ENCODE data around the gene OXLD1. TPM values are rescaled to one million over a fixed set of nuclear protein-coding genes. Genes with fewer than 3 reads are reported as not detected.

Gene OXLD1
- total RNA-seq, 2 donors from 2014 or later, result 19.3 to 19.6 TPM

DNA sequence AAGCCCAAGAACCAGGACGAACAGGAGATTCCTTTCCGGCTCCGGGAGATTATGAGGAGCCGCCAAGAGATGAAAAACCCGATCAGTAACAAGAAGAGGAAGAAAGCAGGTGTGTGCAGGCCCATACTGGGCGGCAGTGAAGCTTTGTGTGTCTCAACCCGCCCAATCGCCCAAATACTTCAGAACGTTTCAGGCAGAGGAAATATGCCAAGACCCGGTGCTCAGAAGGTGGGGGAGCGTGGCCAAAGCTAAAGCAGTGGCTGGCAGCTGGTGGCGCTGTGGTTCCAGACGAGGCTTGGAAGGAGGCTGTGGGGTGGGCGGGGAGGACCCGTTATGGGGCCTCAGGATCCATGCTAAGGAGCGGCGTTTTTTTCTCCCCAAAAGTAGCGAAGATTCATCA lies 1.3 kb upstream of the OXLD1 start:
- DNase-seq (ENCODE audit: low spot score), result no peak
- Histone ChIP-seq H3K27me3 (no peaks in the 10 kb centered on the region), H3K9me3 (no peaks in the 10 kb centered on the region), H3K4me1 (peaks cover 0 to 29% of the 10 kb centered on the region in 2 donors), H3K4me3 (no peak overlapping the region), H3K36me3 (peaks cover 34% of the 10 kb centered on the region), H3K27ac (no peak overlapping the region)
- TF ChIP-seq, protein P1, sequence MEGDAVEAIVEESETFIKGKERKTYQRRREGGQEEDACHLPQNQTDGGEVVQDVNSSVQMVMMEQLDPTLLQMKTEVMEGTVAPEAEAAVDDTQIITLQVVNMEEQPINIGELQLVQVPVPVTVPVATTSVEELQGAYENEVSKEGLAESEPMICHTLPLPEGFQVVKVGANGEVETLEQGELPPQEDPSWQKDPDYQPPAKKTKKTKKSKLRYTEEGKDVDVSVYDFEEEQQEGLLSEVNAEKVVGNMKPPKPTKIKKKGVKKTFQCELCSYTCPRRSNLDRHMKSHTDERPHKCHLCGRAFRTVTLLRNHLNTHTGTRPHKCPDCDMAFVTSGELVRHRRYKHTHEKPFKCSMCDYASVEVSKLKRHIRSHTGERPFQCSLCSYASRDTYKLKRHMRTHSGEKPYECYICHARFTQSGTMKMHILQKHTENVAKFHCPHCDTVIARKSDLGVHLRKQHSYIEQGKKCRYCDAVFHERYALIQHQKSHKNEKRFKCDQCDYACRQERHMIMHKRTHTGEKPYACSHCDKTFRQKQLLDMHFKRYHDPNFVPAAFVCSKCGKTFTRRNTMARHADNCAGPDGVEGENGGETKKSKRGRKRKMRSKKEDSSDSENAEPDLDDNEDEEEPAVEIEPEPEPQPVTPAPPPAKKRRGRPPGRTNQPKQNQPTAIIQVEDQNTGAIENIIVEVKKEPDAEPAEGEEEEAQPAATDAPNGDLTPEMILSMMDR (IDR thresholded peaks at IDR 0.05), result no peak

DNA sequence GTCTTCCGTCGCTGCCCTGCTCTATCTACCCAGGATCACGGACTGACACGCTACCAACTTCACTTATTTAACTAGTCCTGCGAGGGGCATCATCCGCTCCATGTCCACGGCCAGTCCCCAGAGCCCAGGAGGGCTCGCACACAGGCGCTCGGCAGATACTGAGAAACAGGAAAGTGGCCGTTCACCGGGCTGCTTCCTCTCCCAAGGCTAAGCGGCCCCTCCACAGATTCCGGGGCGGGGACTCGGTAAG lies 388 bp downstream of the OXLD1 start:
- Histone ChIP-seq H3K4me3 (peak overlapping the region; percentile 89 to 99), H3K4me1 (peaks cover 0 to 29% of the 10 kb centered on the region in 2 donors), H3K9me3 (no peaks in the 10 kb centered on the region), H3K27me3 (no peaks in the 10 kb centered on the region), H3K36me3 (peaks cover 17% of the 10 kb centered on the region), H3K27ac (peak overlapping the region; percentile 85)
- no peak for DNase-seq (ENCODE audit: low spot score)
- TF ChIP-seq, protein P1 (IDR thresholded peaks at IDR 0.05), result no peak

DNA sequence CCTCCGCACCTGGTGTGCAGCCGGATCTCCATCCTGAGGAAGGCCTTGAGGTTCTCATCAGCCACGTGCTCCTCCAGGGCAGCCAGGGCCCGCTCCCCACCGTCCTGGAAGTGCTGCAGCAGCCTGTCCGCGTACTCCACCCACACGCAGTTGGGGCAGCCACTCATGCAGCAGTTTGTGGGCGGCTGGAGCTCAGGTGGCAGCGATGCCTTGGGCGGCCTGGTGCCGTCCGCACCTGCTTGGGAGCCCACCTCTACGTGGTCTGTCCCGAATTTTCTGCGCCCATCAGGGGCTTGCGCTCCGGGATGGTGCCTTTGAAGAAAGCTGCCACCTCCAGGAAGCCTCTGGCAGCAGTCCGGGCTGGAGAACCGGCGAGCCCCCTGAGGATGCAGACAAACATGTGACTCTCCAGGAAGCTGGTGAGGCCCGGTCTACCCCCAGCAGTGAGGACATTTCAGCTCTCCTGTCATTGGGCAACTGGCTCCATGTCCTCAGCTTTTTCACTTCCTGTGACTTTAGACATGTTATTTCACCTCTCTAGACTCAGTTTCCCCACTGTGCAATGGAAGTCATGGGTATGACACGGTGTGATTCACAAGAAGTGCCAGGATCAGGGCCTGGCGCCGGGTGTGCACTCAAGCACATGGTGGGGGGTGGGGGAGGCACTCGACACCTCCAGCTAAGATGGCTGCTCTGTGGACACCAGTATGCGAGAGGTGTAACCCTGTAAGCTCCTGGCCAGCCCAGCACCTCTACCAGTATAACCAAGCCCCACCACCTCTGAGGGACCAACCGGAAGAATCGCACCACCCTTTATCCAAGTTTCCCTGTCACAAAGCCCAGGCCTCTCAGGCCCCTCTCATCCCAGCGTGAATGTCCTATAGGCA lies 957 bp downstream of the OXLD1 start:
- Histone ChIP-seq H3K4me3 (peak overlapping the region; percentile 89 to 99), H3K27ac (peak overlapping the region; percentile 85), H3K27me3 (no peaks in the 10 kb centered on the region), H3K4me1 (peaks cover 0 to 29% of the 10 kb centered on the region in 2 donors), H3K9me3 (no peaks in the 10 kb centered on the region), H3K36me3 (peaks cover 14% of the 10 kb centered on the region)
- DNase-seq (ENCODE audit: low spot score), result no peak
- TF ChIP-seq, protein P1 (IDR thresholded peaks at IDR 0.05), result no peak

DNA sequence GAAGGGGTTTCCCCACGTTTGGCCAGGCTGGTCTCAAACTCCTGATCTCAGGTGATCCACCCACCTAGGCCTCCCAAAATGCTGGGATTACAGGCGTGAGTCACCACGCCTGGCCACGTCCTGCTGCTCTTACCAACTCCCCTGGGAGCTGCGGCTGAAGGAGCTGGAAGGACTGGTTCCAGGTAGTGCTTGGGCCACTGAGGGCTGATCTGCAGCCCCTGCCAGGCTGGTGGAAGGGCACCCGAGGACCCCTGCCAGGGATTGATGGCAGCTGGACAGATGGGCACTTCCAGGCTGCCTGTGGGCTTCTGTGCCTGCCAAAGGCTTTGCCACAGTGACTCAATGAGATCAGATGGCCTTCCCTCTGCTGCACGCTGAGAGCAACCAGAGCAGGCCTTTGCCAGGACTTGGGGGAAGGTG lies 2.3 kb downstream of the OXLD1 start:
- H3K36me3 ChIP-seq, result no peaks in the 10 kb centered on the region
- H3K27me3 ChIP-seq, result no peaks in the 10 kb centered on the region
- H3K9me3 ChIP-seq, result no peaks in the 10 kb centered on the region
- no peak overlapping the region for H3K4me3 ChIP-seq
- TF ChIP-seq, protein P1 (IDR thresholded peaks at IDR 0.05), result no peak
- H3K4me1 ChIP-seq, result peaks cover 0 to 29% of the 10 kb centered on the region in 2 donors
- H3K27ac ChIP-seq, result no peak overlapping the region
- DNase-seq (ENCODE audit: low spot score), result no peak

DNA sequence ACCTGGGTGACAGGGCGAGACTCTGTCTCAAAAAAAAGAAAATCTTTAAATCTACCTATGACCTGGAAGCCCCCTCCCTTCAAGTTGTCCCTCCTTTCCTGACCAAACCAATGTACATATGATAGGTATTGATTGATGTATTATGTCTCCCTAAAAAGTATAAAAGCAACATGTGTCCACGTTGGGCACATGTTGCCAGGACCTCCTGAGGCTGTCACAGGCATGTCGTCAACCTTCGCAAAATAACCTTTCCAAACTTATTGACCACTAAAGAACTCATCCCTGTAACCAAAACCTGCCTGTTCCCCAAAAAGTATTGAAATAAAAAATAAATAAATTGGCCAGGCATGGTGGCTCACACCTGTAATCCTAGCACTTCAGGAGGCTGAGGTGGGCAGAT lies 4.4 kb downstream of the OXLD1 start:
- DNase-seq (ENCODE audit: low spot score), result no peak
- no peaks in the 10 kb centered on the region for H3K36me3 ChIP-seq
- no peaks in the 10 kb centered on the region for H3K27me3 ChIP-seq
- H3K9me3 ChIP-seq, result no peaks in the 10 kb centered on the region
- H3K4me3 ChIP-seq, result no peak overlapping the region
- no peak overlapping the region for H3K27ac ChIP-seq
- H3K4me1 ChIP-seq, result peaks cover 0 to 15% of the 10 kb centered on the region in 2 donors
- TF ChIP-seq, protein P1 (IDR thresholded peaks at IDR 0.05), result no peak

DNA sequence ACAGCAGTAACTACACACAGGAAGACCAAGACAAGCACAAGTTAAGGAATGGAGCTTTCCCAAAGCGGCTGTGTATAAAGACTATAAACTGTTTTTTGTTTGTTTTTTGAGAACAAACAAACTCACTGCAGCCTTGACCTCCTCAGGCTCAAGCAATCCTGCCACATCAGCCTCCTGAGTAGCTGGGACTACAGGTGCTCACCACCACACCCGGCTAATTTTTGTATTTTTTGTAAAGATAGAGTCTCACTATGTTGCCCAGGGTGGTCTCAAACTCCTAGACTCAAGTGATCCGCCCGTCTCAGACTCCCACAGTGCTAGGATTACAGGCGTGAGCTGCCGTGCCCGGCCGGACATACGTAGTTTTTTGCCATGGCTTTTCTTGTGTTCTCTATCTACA lies 6.0 kb downstream of the OXLD1 start:
- TF ChIP-seq, protein P1 (IDR thresholded peaks at IDR 0.05), result no peak
- DNase-seq (ENCODE audit: low spot score), result no peak
- Histone ChIP-seq H3K4me1 (peaks cover 0 to 6% of the 10 kb centered on the region in 2 donors), H3K27me3 (no peaks in the 10 kb centered on the region), H3K9me3 (no peaks in the 10 kb centered on the region), H3K36me3 (no peaks in the 10 kb centered on the region), H3K4me3 (no peak overlapping the region), H3K27ac (no peak overlapping the region)
